Lower leg skin (tissue), 3 donors: ENCODE data around the gene TAGLN2.

Experiments
- CTCF ChIP-seq, 3 donors: fragments of 450-650 bp; IDR thresholded peaks; one replicate each; pipeline ENCODE4 v1.5.1; 2016; ENCODE audit warnings: antibody characterized with exemption in 3 of 3, mild to moderate bottlenecking in 3 of 3, moderate library complexity in 2 of 3
- POLR2A ChIP-seq, 2 donors: fragments of 450-650 bp; IDR thresholded peaks; one replicate each; pipeline ENCODE4 v1.6.1; 2016 to 2017; ENCODE audit warnings: antibody characterized with exemption in 2 of 2, mild to moderate bottlenecking in 1 of 2, moderate library complexity in 1 of 2

- TF ChIP-seq CTCF (IDR thresholded peaks at IDR 0.05) (no peak), POLR2A (IDR thresholded peaks at IDR 0.05) (no peak)
Observed at GRCh38 chr1:159958719-159959380, 33.5 kb upstream of the TAGLN2 start.
